ENCODE data around the gene PSAPL1.

The PSAPL1 gene

GRCh38 chr4:7425591-7426468 is 8.9 kb downstream of the PSAPL1 start:
- Mint-ChIP-seq H3K27me3 (peaks cover 12 to 41% of the 10 kb centered on the region in 2 donors), H3K36me3 (ENCODE audit: insufficient read depth) (peaks cover 3% of the 10 kb centered on the region), H3K4me1 (ENCODE audit: low read depth in 2 of 2) (peaks cover 0 to 5% of the 10 kb centered on the region in 2 donors), H3K27ac (no peak overlapping the region), H3K9me3 (no peaks in the 10 kb centered on the region), H3K4me3 (no peak overlapping the region)
- DNase-seq (no peak), ATAC-seq (replicated peaks) (no peak)

DNA sequence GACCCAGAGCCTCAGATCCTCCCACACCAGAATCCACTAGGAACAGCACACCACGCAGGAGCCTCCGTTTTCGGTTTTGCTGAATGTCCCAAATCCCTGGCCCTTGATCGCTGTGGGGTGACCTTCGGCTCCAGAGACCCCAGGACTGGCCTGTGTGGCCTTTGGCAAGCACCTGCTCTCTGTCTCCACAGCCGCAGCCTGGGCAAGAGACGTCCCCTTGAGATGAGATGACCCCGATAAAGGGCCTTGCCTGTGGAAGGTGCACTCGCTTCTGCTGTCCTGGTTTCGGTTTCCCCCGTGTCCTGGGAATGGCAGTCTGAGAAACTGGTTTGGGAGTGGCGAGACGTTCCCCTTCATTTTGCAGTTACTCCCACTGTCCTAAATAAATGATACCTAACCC is 9.6 kb downstream of the PSAPL1 start:
- H3K27me3 Mint-ChIP-seq: peaks cover 12 to 42% of the 10 kb centered on the region in 2 donors
- no peak overlapping the region for H3K27ac Mint-ChIP-seq
- H3K36me3 Mint-ChIP-seq (ENCODE audit: insufficient read depth): peaks cover 3% of the 10 kb centered on the region
- DNase-seq: no peak
- ATAC-seq (replicated peaks): no peak
- peaks cover 0 to 3% of the 10 kb centered on the region in 2 donors for H3K4me1 Mint-ChIP-seq (ENCODE audit: low read depth in 2 of 2)
- H3K9me3 Mint-ChIP-seq: no peaks in the 10 kb centered on the region
- H3K4me3 Mint-ChIP-seq: no peak overlapping the region

DNA sequence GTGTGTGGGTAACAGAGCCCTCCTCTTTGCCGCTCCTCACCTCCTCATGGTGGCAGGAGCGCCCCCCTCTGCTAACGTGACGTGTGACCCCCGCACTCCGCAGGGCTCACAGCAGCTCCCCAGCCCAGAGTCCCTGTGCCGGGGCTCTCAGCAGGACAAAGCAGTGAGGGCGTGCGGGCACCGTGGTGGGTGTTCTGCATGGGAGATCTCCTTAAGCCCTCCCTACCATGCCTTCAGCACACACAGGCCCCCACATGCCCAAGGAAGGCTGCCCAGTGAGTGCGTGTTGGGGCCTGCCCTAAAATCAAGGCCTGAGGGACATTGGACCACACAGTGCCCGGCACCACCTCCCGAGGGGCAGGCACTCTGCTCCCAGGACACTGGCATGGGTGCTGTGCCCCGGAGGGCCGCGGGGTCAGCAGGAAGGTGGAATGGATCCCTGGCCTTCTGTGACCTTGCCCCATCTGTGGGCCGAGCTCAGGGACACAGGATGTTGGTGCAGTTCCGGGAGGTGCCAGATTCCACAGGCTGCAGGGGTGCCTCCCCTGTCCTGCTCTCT is 10.1 kb downstream of the PSAPL1 start:
- no peaks in the 10 kb centered on the region for H3K4me1 Mint-ChIP-seq (ENCODE audit: low read depth in 2 of 2)
- peaks cover 3% of the 10 kb centered on the region for H3K36me3 Mint-ChIP-seq (ENCODE audit: insufficient read depth)
- H3K27ac Mint-ChIP-seq: no peak overlapping the region
- H3K4me3 Mint-ChIP-seq: no peak overlapping the region
- DNase-seq (no peak), ATAC-seq (replicated peaks) (no peak)
- H3K9me3 Mint-ChIP-seq: no peaks in the 10 kb centered on the region
- peaks cover 12 to 42% of the 10 kb centered on the region in 2 donors for H3K27me3 Mint-ChIP-seq

DNA sequence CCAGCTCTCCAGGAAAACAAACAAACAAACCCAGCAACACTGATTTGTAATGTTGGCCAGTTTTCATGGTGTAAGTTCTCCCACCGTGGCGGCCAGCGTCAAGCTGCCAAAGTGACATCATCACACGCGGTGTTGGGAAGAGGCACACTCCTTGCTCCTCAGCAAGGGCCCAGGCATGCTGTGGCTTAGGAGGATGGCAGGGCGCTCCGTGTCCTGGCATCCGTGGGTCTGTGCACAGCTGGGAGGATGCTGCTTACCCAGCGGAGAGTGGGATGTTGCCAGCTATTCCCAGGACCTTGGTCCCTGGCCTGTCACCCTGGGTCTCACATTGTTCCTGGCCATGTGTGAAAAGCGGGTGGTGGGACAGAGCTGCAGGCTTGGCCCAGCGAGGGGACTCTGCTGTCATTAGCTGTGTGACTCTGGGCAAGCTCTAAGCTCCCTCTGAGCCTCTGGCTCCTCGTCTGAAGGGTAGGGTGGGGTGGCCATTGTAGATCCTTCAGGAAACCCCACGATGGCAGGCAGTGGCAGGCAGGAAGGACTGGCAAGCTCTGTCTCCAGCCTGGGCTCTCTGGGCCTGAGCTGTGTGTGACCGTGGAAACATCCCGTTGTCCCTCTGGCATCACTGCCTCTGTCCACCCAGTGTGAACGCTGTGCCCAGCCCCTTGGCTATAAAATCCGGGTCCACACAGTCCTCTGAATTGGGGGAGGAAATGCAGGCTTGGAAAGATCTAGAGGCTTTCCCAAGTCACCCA is 10.8 kb downstream of the PSAPL1 start:
- Mint-ChIP-seq H3K9me3 (no peaks in the 10 kb centered on the region), H3K27me3 (peaks cover 9 to 39% of the 10 kb centered on the region in 2 donors), H3K4me3 (no peak overlapping the region), H3K27ac (no peak overlapping the region), H3K36me3 (ENCODE audit: insufficient read depth) (peaks cover 3% of the 10 kb centered on the region), H3K4me1 (ENCODE audit: low read depth in 2 of 2) (no peaks in the 10 kb centered on the region)
- ATAC-seq (replicated peaks) (no peak), DNase-seq (no peak)

DNA sequence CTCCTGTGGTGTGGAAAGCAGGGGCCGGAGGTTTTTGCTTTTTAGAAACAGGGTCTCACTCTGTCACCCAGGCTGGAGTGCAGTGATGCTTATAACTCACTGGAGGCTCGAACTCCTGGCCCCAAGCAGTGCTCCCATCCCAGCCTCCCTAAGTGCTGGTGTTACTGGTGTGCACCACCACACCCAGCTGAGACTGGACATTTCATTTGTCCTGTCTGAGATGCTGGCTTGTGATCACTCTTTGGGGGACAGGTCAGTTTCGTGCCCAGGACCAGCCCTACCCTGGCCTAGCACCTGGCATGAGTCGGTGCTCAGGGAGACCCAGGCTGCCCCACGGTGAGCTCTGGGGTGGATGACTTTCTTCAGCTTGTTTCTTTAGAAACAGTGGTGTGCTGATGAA is 11.3 kb downstream of the PSAPL1 start:
- Mint-ChIP-seq H3K27me3 (peaks cover 4 to 34% of the 10 kb centered on the region in 2 donors), H3K27ac (no peak overlapping the region), H3K4me3 (no peak overlapping the region), H3K36me3 (ENCODE audit: insufficient read depth) (peaks cover 3% of the 10 kb centered on the region), H3K4me1 (ENCODE audit: low read depth in 2 of 2) (no peaks in the 10 kb centered on the region), H3K9me3 (no peaks in the 10 kb centered on the region)
- no peak for DNase-seq
- no peak for ATAC-seq (replicated peaks)

DNA sequence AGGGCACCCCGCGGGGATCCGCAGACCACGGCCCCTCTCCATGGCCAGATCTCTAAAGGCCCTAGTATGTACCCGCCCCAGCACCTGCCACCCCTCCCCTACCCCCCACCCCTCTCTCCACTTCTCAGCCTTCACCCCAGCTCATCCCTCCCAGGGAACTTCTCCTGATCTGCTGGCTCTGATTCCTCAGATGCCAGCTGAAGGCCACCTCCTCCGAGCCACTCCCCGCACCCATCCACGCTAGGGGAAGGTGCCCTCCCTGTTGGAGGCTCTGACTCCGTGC is 11.9 kb downstream of the PSAPL1 start:
- no peak overlapping the region for H3K27ac Mint-ChIP-seq

GRCh38 chr4:7422151-7422897 is 12.4 kb downstream of the PSAPL1 start:
- H3K27me3 Mint-ChIP-seq: peaks cover 0 to 34% of the 10 kb centered on the region in 2 donors
- no peak overlapping the region for H3K27ac Mint-ChIP-seq
- DNase-seq (no peak), ATAC-seq (replicated peaks) (no peak)
- H3K9me3 Mint-ChIP-seq: no peaks in the 10 kb centered on the region
- H3K4me1 Mint-ChIP-seq (ENCODE audit: low read depth in 2 of 2): no peaks in the 10 kb centered on the region
- no peak overlapping the region for H3K4me3 Mint-ChIP-seq
- no peaks in the 10 kb centered on the region for H3K36me3 Mint-ChIP-seq (ENCODE audit: insufficient read depth)

More for the DNA sequence above, 11.9 kb downstream of the PSAPL1 start:
- ATAC-seq (replicated peaks) (no peak), DNase-seq (no peak)
- H3K9me3 Mint-ChIP-seq: no peaks in the 10 kb centered on the region
- no peaks in the 10 kb centered on the region for H3K4me1 Mint-ChIP-seq (ENCODE audit: low read depth in 2 of 2)
- H3K27me3 Mint-ChIP-seq: peaks cover 0 to 34% of the 10 kb centered on the region in 2 donors
- peaks cover under 1% of the 10 kb centered on the region for H3K36me3 Mint-ChIP-seq (ENCODE audit: insufficient read depth)
- H3K4me3 Mint-ChIP-seq: no peak overlapping the region

- no peak overlapping the region for H3K27ac Mint-ChIP-seq
- peaks cover 0 to 32% of the 10 kb centered on the region in 2 donors for H3K27me3 Mint-ChIP-seq
- no peak for DNase-seq
- no peaks in the 10 kb centered on the region for H3K36me3 Mint-ChIP-seq (ENCODE audit: insufficient read depth)
- H3K9me3 Mint-ChIP-seq: no peaks in the 10 kb centered on the region
- no peak for ATAC-seq (replicated peaks)
- no peak overlapping the region for H3K4me3 Mint-ChIP-seq
- no peaks in the 10 kb centered on the region for H3K4me1 Mint-ChIP-seq (ENCODE audit: low read depth in 2 of 2)
Measured at GRCh38 chr4:7421356-7422150, 13.2 kb downstream of the PSAPL1 start.

DNA sequence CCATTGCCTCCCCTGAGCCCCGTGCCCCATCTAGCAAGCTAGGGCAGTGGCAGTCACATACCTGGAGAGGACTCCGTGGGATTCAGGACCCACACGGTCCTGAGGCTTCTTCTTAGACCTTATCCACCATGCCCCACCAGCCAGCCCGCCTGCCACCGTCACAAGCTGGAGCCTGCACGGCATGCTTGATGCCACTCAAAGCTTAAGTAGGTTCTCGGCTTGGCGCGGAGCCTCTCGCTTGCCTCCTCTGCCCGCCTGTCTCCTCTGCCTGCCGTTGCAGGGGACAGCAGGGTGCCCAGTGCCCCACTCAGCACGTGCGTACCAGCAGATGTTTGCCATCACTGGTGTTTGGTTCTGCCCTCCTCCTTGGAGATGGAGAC is 14.1 kb downstream of the PSAPL1 start:
- no peak overlapping the region for H3K4me3 Mint-ChIP-seq
- no peaks in the 10 kb centered on the region for H3K36me3 Mint-ChIP-seq (ENCODE audit: insufficient read depth)
- H3K27ac Mint-ChIP-seq: no peak overlapping the region
- ATAC-seq (replicated peaks) (no peak), DNase-seq (no peak)
- H3K9me3 Mint-ChIP-seq: no peaks in the 10 kb centered on the region
- peaks cover 5 to 41% of the 10 kb centered on the region in 2 donors for H3K27me3 Mint-ChIP-seq
- H3K4me1 Mint-ChIP-seq (ENCODE audit: low read depth in 2 of 2): no peaks in the 10 kb centered on the region

- Mint-ChIP-seq H3K27me3 (peaks cover 8 to 46% of the 10 kb centered on the region in 2 donors), H3K4me1 (ENCODE audit: low read depth in 2 of 2) (no peaks in the 10 kb centered on the region), H3K36me3 (ENCODE audit: insufficient read depth) (no peaks in the 10 kb centered on the region), H3K27ac (no peak overlapping the region), H3K4me3 (no peak overlapping the region), H3K9me3 (no peaks in the 10 kb centered on the region)
- ATAC-seq (replicated peaks) (no peak), DNase-seq (no peak)
Measured at GRCh38 chr4:7419961-7420660, 14.6 kb downstream of the PSAPL1 start.

DNA sequence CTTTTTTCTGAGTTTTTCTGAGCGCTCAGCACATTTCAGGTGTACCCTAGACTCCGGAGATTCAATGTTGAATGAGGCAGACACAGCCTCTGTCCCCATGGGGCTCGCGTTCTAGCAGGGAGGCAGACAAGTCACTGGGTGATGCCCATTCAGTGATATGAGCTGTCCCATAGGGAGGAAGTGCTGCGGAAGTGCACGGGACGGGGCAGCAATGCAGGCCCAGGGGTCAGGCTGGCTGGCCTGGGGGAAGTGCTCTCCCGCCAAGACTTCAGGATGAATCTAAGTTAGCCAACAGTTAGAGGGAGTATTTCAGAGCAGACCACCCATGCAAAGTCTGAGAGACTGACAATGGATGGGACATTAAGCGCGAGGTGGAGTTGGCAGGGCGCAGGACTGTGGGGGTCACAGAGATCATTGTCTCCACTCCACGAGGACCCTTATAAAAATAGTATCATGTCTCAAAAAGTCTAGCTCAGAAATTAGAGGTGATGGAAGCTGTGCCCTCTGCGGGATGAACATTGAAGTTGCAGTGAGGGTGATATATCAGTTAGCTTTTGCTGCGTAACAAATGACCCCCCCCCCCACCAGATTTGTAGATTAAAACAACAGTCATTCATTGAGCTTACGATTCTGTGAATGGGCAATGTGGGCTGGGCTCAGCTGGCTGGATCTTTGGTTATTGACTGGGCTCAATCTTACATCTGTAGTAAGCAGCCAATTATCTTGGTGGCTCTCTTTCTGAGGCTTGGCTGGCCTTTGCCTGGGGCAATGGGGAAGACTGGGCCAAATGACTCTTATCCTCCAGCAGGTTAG is 16.4 kb downstream of the PSAPL1 start:
- H3K4me3 Mint-ChIP-seq: no peak overlapping the region
- no peaks in the 10 kb centered on the region for H3K36me3 Mint-ChIP-seq (ENCODE audit: insufficient read depth)
- no peak for ATAC-seq (replicated peaks)
- H3K9me3 Mint-ChIP-seq: no peaks in the 10 kb centered on the region
- no peak overlapping the region for H3K27ac Mint-ChIP-seq
- H3K27me3 Mint-ChIP-seq: peaks cover 23 to 61% of the 10 kb centered on the region in 2 donors
- H3K4me1 Mint-ChIP-seq (ENCODE audit: low read depth in 2 of 2): no peaks in the 10 kb centered on the region
- no peak for DNase-seq

- Mint-ChIP-seq H3K27me3 (peaks cover 23 to 61% of the 10 kb centered on the region in 2 donors), H3K9me3 (no peaks in the 10 kb centered on the region), H3K4me1 (ENCODE audit: low read depth in 2 of 2) (no peaks in the 10 kb centered on the region), H3K4me3 (no peak overlapping the region), H3K27ac (no peak overlapping the region), H3K36me3 (ENCODE audit: insufficient read depth) (no peaks in the 10 kb centered on the region)
- DNase-seq: no peak
- ATAC-seq (replicated peaks): no peak
Measured at GRCh38 chr4:7417639-7418038, 17.1 kb downstream of the PSAPL1 start.
